ENCODE results near the gene FCHSD2. TPM values are rescaled to one million over a fixed set of nuclear protein-coding genes. Genes with fewer than 3 reads are reported as not detected.
A peak's percentile ranks its signal among the peaks of the same experiment; 100 is the strongest.
"Not testable (repeated sequence)": the region's sequence is repeated elsewhere in the genome, so short reads cannot be mapped to it uniquely, and the experiment has no call there.

The FCHSD2 gene
- total RNA-seq, 4 donors from 2014 or later = 20.4 to 42.4 (median 26.4) TPM

- no peaks in the 10 kb centered on the region for H3K27me3 ChIP-seq
- peak overlapping the region; percentile 81 to 96 (median 89) for H3K4me3 ChIP-seq
- H3K9me3 ChIP-seq = no peaks in the 10 kb centered on the region
- peaks cover 35 to 59% (median 49%) of the 10 kb centered on the region in 4 donors for H3K4me1 ChIP-seq
- H3K27ac ChIP-seq (replicated peaks in 1 of 4) = peak overlapping the region; percentile 90 to 95 (median 93)
- TF ChIP-seq EP300 (IDR thresholded peaks at IDR 0.05) (no peak), POLR2A (IDR thresholded peaks at IDR 0.05; ENCODE audit: low read depth) (no peak), POLR2AphosphoS5 (IDR thresholded peaks at IDR 0.05) (no peak)
- TF ChIP-seq, protein P1, sequence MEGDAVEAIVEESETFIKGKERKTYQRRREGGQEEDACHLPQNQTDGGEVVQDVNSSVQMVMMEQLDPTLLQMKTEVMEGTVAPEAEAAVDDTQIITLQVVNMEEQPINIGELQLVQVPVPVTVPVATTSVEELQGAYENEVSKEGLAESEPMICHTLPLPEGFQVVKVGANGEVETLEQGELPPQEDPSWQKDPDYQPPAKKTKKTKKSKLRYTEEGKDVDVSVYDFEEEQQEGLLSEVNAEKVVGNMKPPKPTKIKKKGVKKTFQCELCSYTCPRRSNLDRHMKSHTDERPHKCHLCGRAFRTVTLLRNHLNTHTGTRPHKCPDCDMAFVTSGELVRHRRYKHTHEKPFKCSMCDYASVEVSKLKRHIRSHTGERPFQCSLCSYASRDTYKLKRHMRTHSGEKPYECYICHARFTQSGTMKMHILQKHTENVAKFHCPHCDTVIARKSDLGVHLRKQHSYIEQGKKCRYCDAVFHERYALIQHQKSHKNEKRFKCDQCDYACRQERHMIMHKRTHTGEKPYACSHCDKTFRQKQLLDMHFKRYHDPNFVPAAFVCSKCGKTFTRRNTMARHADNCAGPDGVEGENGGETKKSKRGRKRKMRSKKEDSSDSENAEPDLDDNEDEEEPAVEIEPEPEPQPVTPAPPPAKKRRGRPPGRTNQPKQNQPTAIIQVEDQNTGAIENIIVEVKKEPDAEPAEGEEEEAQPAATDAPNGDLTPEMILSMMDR (IDR thresholded peaks at IDR 0.05) = no peak
- DNase-seq (ENCODE audit: extremely low spot score) = no peak
- peaks cover 7 to 22% (median 20%) of the 10 kb centered on the region in 4 donors for H3K36me3 ChIP-seq
- WGBS = 54% methylated on average over 3 of the region's 4 CpGs
- intact Hi-C loops (cut with DNase I) = loop anchor here (5.0 kb wide), 1 partner anchor 90 kb away; no protein-coding TSS in a partner anchor
Observed at GRCh38 chr11:72812604-72812966, 329.5 kb downstream of the FCHSD2 start.

- intact Hi-C loops (cut with DNase I) = loop anchor here (5.0 kb wide), 1 partner anchor 89 kb away; no protein-coding TSS in a partner anchor
- H3K4me3 ChIP-seq; H3K27me3 ChIP-seq; DNase-seq (ENCODE audit: extremely low spot score); H3K9me3 ChIP-seq: not testable (repeated sequence)
- Histone ChIP-seq H3K4me1 (peaks cover 35 to 55% (median 48%) of the 10 kb centered on the region in 4 donors), H3K27ac (replicated peaks in 1 of 4) (peak overlapping the region in 2 of 4 donors; percentile 28 to 95), H3K36me3 (peaks cover 7 to 21% (median 14%) of the 10 kb centered on the region in 4 donors)
- WGBS = 94% methylated on average over 10 of the region's 10 CpGs
Observed at GRCh38 chr11:72811686-72812085, 330.4 kb downstream of the FCHSD2 start.

- Histone ChIP-seq H3K27ac (replicated peaks in 1 of 4) (peak overlapping the region in 1 of 4 donors; percentile 21), H3K27me3 (no peaks in the 10 kb centered on the region), H3K4me3 (no peak overlapping the region), H3K36me3 (peaks cover 7 to 17% (median 13%) of the 10 kb centered on the region in 4 donors), H3K9me3 (no peaks in the 10 kb centered on the region), H3K4me1 (peaks cover 15 to 29% (median 24%) of the 10 kb centered on the region in 4 donors)
- DNase-seq (ENCODE audit: extremely low spot score) = no peak
- intact Hi-C loops (cut with DNase I) = no loop called here
- WGBS = 85% methylated on average over 4 of the region's 4 CpGs
- TF ChIP-seq POLR2AphosphoS5 (IDR thresholded peaks at IDR 0.05) (no peak), EP300 (IDR thresholded peaks at IDR 0.05) (no peak), POLR2A (IDR thresholded peaks at IDR 0.05; ENCODE audit: low read depth) (no peak)
- TF ChIP-seq, protein P1 (IDR thresholded peaks at IDR 0.05) = no peak
Observed at GRCh38 chr11:72808331-72808798, 333.8 kb downstream of the FCHSD2 start.

- intact Hi-C loops (cut with DNase I) = no loop called here
- DNase-seq (ENCODE audit: extremely low spot score) = no peak
- Histone ChIP-seq H3K9me3 (no peaks in the 10 kb centered on the region), H3K4me3 (no peak overlapping the region), H3K4me1 (peaks cover 9 to 23% (median 18%) of the 10 kb centered on the region in 4 donors), H3K27me3 (no peaks in the 10 kb centered on the region), H3K36me3 (peaks cover 7 to 17% (median 13%) of the 10 kb centered on the region in 4 donors), H3K27ac (replicated peaks in 1 of 4) (peak overlapping the region in 2 of 4 donors; percentile 49 to 55)
- WGBS = 76% methylated on average over 2 of the region's 2 CpGs
- TF ChIP-seq, protein P1 (IDR thresholded peaks at IDR 0.05) = no peak
- TF ChIP-seq POLR2AphosphoS5 (IDR thresholded peaks at IDR 0.05) = no peak
- no peak for TF ChIP-seq POLR2A (IDR thresholded peaks at IDR 0.05; ENCODE audit: low read depth)
Observed at GRCh38 chr11:72807792-72808191, 334.3 kb downstream of the FCHSD2 start.

DNA sequence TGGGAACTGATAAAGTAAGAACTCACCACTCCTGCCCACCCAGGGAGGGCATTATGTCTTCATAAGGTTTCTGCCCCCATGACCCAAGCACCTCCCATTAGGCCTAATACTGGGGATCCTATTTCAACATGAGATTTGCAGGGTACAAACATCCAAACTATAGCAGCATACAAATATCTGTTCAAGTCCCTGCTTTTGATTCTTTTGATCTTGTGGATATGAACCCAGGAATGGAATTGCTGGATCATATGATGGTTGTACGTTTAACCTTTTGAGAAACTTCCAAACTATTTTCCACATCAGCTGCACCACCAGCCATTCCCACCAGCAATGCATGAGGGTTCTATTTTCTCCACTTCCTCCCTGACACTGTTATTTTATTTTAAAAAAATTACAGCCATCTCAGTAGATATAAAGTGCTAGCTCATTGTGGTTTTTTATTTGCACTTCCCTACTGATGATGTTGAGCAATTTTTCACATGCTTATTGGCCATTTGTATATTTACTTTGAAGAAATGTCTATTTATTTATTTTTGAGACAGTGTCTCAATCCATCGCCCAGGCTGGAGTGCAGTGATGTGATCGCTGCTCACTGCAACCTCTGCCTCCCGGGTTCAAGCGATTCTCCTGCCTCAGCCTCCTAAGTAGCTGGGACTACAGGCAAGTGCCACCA is 335.0 kb downstream of the FCHSD2 start:
- peaks cover 3 to 16% (median 12%) of the 10 kb centered on the region in 4 donors for H3K4me1 ChIP-seq
- peak overlapping the region in 2 of 4 donors; percentile 49 to 55 for H3K27ac ChIP-seq (replicated peaks in 1 of 4)
- TF ChIP-seq, protein P1 (IDR thresholded peaks at IDR 0.05) = no peak
- TF ChIP-seq POLR2AphosphoS5 (IDR thresholded peaks at IDR 0.05) (no peak), POLR2A (IDR thresholded peaks at IDR 0.05; ENCODE audit: low read depth) (no peak), EP300 (IDR thresholded peaks at IDR 0.05) (no peak)
- H3K4me3 ChIP-seq = no peak overlapping the region
- H3K36me3 ChIP-seq = peaks cover 7 to 17% (median 13%) of the 10 kb centered on the region in 4 donors
- H3K9me3 ChIP-seq = no peaks in the 10 kb centered on the region
- 75% methylated on average over 5 of the region's 5 CpGs for WGBS
- H3K27me3 ChIP-seq = no peaks in the 10 kb centered on the region
- DNase-seq (ENCODE audit: extremely low spot score) = no peak
- intact Hi-C loops (cut with DNase I) = no loop called here

DNA sequence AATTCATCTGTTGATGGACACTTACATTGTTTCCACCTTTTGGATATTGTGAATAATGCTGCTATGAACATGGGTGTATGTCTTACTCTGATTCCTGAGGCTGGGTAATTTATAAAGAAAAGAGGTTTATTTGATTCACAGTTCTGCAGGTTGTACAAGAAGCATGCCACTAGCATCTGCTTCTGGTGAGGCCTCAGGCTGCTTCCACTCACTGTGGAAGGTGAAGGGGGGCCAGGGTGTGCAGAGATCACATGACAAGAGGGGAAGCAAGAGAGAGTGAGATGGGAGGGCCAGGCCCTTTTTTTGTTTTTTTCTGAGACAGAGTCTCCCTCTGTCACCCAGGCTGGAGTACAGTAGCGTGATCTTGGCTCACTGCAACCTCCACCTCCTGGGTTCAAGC is 335.7 kb downstream of the FCHSD2 start:
- WGBS = 100% methylated on average over 1 of the region's 1 CpG

More for the DNA sequence above, 335.7 kb downstream of the FCHSD2 start:
- H3K4me1 ChIP-seq; H3K27ac ChIP-seq (replicated peaks in 1 of 4); H3K27me3 ChIP-seq; intact Hi-C loops (cut with DNase I); DNase-seq (ENCODE audit: extremely low spot score); H3K4me3 ChIP-seq; H3K9me3 ChIP-seq: not testable (repeated sequence)
- H3K36me3 ChIP-seq = peaks cover 7 to 17% (median 13%) of the 10 kb centered on the region in 4 donors
